Medulla oblongata (tissue), 1 donor: Measurements from ENCODE around the gene NUDT1.

ENCODE experiments used
- DNase-seq: peaks from one replicate; pipeline ENCODE4 v3.0.0-alpha.2; 2015; ENCODE audit errors: extremely low spot score

Gene NUDT1

GRCh38 chr7:2224491-2224928 is 17.5 kb upstream of the NUDT1 start:
- no peak for DNase-seq

- no peak for DNase-seq
Measured at GRCh38 chr7:2224934-2225333, 17.1 kb upstream of the NUDT1 start.

GRCh38 chr7:2225336-2225735 is 16.7 kb upstream of the NUDT1 start:
- DNase-seq: no peak

- no peak for DNase-seq
Measured at GRCh38 chr7:2225830-2226229, 16.2 kb upstream of the NUDT1 start.

- no peak for DNase-seq
Measured at GRCh38 chr7:2227699-2228098, 14.3 kb upstream of the NUDT1 start.

GRCh38 chr7:2228921-2229320 is 13.1 kb upstream of the NUDT1 start:
- no peak for DNase-seq

- no peak for DNase-seq
Measured at GRCh38 chr7:2229467-2229866, 12.6 kb upstream of the NUDT1 start.

GRCh38 chr7:2230226-2230625 is 11.8 kb upstream of the NUDT1 start:
- DNase-seq: no peak

GRCh38 chr7:2230882-2231281 is 11.1 kb upstream of the NUDT1 start:
- DNase-seq: no peak

GRCh38 chr7:2231992-2232765 is 9.8 kb upstream of the NUDT1 start:
- no peak for DNase-seq

GRCh38 chr7:2232766-2233520 is 9.1 kb upstream of the NUDT1 start, which contains the start of gene MAD1L1:
MAD1L1 (minus strand) TSS chr7:2232945; CDS start chr7:2230133, 2,812 bp downstream.
- peak; percentile 89 for DNase-seq

GRCh38 chr7:2233926-2234325 is 8.1 kb upstream of the NUDT1 start:
- no peak for DNase-seq

- DNase-seq: peak; percentile 87
Measured at GRCh38 chr7:2237109-2237602, 4.9 kb upstream of the NUDT1 start.

GRCh38 chr7:2239242-2239641 is 2.8 kb upstream of the NUDT1 start:
- no peak for DNase-seq

GRCh38 chr7:2242541-2243429 is 759 bp downstream of the NUDT1 start:
- no peak for DNase-seq

GRCh38 chr7:2243458-2243857 is 1.4 kb downstream of the NUDT1 start:
- no peak for DNase-seq

- DNase-seq: peak; percentile 43
Measured at GRCh38 chr7:2244404-2244995, 2.5 kb downstream of the NUDT1 start.

- DNase-seq: peak; percentile 32
Measured at GRCh38 chr7:2245883-2246675, 4.1 kb downstream of the NUDT1 start.

- DNase-seq: no peak
Measured at GRCh38 chr7:2247141-2247995, 5.3 kb downstream of the NUDT1 start.
